DMS53 treated with DMSO at 0.1 percent for 48 hours (cell line): ENCODE results near the gene FSHB.
"Not testable (repeated sequence)": the region's sequence is repeated elsewhere in the genome, so short reads cannot be mapped to it uniquely, and the experiment has no call there.

Experiments used
- DNase-seq: peaks from one replicate; lab custom pipeline; 2025; ENCODE audit not compliant: unreplicated experiment; lab: John Stamatoyannopoulos, UW

Gene FSHB

DNA sequence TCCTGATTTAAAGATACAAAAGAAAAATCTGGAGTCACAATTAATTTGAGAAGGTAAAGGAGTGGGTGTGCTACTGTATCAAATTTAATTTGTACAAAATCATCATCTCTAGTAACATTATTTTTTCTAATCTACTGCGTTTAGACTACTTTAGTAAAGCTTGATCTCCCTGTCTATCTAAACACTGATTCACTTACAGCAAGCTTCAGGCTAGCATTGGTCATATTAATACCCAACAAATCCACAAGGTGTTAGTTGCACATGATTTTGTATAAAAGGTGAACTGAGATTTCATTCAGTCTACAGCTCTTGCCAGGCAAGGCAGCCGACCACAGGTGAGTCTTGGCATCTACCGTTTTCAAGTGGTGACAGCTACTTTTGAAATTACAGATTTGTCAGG is at the start of gene FSHB:
Gene FSHB, plus strand, starts transcription at position 301 of the 400 bp plus-strand sequence. CDS start 889 bp downstream, outside the sequence.
- DNase-seq = no peak

DNA sequence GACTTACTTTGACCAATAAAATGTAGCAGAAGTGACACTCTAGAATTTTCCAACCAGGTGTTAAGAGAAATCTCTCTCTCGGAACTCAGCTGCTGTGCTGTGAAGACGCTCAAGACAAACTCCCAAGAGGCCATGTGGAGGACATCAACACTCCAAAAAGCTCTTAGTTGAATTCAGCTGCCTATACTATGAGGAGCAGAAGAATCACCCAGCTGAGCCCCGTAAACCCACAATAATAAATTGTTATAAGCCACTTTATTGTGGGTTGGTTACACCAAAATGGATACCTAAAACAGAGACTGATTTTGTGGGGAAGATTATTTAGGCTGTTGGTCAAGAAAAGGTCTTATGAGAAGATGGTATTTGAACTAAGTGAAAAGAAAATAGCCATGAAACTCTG is 44.1 kb upstream of the FSHB start:
- DNase-seq = no peak

GRCh38 chr11:30192620-30193019 is 38.2 kb upstream of the FSHB start:
- no peak for DNase-seq

DNA sequence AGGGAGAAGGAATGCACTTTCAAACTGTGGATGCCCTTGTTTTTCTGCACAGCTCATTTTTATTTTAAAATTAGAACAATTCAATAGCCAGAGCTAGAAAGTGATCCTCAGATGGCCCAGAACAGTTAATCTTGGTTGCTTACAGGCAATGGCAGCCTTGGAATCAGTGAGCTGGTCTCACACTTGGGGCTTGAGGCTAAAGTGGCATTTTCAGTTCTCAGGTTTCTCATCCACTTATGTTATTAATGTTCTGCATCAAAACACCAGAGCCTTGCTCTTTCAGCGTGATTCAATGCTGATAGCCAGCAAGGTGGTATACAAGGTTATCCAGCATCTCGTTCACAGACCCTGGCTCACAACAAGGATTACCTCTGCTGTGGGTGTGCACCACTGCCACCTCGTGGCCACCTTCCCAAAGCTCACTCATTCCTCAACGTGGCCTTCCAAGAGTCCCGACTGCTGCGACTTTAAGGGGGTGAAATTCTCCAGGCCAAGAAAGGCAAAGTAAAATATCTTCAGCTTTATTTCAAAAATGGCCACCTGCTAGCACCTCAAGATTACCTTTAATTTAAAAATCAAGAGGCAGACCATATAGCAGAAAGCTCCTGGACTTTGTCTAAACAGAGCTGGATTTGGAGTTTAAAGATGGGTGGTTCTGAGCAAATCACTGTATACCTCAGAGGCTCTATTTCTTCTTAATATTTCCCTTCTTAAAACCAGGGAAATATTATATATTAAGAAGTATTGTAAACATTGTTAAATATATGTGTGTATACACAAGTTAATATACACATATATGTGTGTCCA is 34.2 kb upstream of the FSHB start:
- DNase-seq = peak; percentile 37

- DNase-seq = no peak
These were observed 32.9 kb upstream of the FSHB start for GRCh38 chr11:30197869-30198268.

DNA sequence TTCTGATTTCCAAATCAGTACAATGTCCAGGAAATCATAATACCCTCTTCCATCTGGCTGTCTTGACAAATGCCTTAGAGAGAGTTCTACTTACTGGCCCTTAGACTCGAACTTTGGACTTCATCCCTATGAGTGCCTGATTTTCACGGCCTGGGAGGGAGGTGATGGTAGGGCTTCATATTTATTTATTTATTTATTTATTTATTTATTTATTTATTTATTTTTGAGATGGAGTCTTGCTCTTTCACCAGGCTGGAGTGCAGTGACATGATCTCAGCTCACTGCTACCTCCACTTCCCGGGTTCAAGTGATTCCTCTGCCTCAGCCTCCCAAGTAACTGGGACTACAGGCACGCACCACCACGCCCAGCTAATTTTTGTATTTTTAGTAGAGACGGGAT is 27.8 kb upstream of the FSHB start:
- DNase-seq = not testable (repeated sequence)

DNA sequence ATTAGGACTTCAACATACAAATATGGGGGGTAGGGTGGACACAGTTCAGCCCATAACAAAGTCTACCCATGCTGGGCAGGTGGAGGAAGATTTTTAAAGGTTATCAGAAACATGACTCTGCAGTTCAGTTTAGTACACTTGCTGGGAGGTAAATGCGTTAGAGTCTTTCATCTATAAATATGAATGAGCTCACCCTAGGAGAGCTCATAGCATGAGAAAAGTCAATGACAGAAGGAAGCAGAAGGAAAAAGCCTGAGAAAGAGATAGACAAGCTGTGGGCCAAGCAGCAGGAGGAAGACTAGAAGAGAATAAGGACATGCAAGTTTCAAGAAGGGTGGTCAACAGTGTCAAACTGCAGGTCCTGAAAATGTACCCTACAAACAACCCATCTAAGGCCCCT is 27.0 kb upstream of the FSHB start:
- no peak for DNase-seq

DNA sequence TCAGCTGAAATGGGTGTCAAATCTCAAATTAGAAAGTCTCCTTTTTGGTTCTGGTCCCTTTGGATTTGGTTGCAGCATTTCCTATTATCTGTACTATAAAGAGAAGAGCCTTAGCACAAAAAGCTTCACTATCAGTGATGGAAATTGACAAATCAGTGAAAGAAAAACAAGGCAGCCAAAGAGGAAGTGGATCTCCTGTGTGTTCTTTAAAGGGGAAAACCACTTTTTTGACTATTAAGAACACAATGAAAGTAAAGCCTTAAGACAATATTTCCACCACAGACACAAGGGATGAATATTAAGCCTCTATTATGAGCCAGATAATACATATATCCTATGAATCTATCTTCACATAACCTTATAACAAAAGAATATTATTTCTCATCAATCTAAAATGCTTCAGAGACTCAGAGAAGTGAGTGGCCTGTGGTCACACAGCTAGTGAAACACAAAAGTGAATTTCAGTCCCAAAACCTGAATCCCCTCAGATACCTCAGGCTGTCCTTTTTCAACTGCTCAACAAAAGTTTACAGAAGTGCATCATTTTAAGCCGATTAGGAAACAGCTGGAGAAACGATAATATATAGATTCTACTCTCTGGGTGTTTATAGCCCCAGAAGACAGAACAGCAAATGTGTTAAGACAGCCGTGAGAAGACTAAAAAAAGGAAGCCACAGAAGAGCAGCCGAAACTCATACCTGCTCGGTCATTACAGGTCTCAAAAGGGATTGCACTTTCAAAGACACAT is 24.4 kb upstream of the FSHB start:
- no peak for DNase-seq

- DNase-seq = peak; percentile 16
These were observed 20.5 kb upstream of the FSHB start for GRCh38 chr11:30210357-30210756.

DNA sequence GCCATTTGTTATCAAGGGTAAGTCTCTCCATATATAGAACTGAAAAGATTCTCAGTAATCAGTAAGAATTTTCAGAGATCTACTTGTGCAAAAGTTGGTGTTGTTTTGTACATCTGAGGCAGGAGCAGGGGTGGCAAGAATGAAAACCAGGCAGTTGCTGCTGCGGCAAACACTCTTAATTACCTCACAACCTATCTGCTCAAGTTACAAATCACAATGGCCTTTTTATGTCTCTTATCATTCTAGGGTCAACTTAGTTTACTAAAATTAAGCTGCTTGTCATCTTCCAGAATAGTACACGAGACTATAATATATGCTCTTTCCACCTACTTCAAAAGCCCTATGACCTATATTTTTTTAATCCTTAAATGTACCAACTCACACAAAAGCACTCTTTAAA is 14.3 kb upstream of the FSHB start:
- DNase-seq = no peak

- DNase-seq = no peak
These were observed 12.5 kb upstream of the FSHB start for GRCh38 chr11:30218278-30218677.

- DNase-seq = no peak
These were observed 5.2 kb upstream of the FSHB start for GRCh38 chr11:30225642-30226041.

- no peak for DNase-seq
These were observed 2.4 kb upstream of the FSHB start for GRCh38 chr11:30228323-30228884.

DNA sequence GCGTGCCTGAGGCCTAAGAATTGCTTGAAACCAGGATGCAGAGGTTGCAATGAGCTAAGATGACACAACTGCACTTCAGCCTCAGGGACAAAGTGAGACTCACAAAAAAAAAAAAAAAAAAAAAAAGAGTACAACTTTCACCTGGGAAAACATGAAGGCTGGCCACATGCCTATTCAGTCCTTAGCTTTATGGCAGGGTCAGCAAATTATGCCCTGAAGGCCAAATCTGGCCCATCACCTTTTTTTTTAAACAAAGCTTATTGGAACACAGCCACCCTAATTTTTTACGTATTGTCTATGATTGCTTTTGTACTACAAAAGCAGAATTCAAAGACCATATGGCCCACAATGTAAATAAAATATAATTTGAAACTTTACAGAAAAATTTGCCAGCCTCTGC is 8.2 kb downstream of the FSHB start:
- no peak for DNase-seq

- DNase-seq = no peak
These were observed 13.5 kb downstream of the FSHB start for GRCh38 chr11:30244265-30244664.

GRCh38 chr11:30245621-30246020 is 14.8 kb downstream of the FSHB start:
- DNase-seq = no peak

DNA sequence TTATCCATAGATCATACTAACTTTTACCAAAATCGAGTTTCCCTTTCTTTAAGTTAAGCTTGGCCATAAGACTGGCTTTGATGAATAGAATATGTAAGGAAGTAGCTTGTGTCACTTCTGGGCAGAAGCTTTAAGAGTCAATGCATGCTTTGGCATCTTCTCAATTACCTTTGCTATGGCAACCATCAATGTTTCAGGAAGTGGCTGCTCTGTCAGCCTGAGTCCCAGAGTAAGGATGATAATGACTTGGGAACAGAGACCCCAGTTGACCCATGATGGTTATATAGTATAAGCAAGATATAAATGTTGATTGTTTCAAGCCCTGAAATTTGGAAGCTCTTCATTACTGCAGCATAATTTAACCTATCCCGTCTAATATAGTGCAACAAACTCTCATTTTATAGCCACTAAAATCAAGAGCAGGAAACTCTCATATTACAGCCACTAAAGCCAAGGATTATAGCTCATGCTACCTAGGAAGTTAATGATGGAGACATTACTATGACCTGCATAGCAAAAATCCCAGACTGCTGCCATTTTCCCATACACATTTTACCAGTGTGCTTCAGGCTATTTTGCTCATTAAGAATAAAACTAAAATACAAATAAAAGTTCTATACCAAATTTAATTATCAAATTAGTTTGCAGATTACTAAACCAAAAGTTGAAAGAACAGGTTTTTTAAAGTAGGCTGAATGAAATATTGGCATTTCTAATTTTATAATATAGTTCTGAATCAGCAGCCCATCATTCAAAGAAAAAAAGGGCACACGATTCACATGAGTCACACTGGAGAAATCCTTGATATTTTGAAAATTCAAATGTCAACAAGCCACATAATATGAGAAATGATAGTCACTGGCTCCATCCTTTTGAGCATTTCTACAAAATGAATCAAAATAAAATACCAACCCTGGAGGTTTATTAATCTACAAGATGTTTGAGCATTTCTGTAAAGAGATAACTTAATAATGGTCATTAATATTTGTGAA is 23.8 kb downstream of the FSHB start:
- DNase-seq = no peak

- no peak for DNase-seq
These were observed 24.8 kb downstream of the FSHB start for GRCh38 chr11:30255637-30256036.

- no peak for DNase-seq
These were observed 26.2 kb downstream of the FSHB start for GRCh38 chr11:30257058-30257457.

DNA sequence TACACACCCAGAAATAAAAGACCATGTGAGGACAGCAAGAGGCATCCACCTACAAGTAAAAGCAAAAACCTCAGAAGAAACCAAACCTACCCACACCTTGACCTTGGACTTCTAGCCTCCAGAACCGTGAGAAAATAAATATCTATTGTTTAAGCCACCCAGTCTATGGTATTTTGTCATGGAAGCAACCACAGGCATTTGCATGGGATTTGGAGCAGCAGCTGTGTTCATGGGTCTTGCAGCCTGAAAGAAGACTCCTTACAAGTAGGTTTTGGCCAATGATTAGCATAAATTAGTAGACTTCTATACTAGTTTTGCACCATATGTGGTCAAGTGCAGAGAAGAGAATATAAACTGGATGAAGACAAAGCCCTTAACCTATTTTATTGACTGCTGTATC is 27.9 kb downstream of the FSHB start:
- DNase-seq = no peak

DNA sequence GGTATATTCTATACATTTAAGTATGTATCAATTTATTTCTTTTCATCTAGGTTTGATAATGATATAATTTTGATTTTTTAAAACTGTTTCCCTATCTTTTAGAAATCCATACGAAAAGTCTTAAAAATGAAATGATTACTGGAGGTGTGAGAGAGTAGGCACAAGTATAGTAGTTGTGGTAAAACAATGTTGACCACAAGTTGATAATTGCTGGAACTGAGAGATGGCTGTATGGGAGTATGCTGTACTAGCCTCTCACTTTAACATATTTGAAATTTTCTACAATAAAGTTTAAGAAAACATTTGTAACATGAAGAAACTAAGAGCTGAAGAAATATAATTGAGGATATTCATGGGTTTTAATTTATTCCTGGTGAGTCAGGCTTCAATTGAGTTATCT is 30.0 kb downstream of the FSHB start:
- DNase-seq = no peak
